NCI-H2171 (cell line): ENCODE data around the gene SOX5.

Source experiments
- DNase-seq: peaks from one replicate; lab custom pipeline; 2025; lab: John Stamatoyannopoulos, UW

Gene SOX5

DNA sequence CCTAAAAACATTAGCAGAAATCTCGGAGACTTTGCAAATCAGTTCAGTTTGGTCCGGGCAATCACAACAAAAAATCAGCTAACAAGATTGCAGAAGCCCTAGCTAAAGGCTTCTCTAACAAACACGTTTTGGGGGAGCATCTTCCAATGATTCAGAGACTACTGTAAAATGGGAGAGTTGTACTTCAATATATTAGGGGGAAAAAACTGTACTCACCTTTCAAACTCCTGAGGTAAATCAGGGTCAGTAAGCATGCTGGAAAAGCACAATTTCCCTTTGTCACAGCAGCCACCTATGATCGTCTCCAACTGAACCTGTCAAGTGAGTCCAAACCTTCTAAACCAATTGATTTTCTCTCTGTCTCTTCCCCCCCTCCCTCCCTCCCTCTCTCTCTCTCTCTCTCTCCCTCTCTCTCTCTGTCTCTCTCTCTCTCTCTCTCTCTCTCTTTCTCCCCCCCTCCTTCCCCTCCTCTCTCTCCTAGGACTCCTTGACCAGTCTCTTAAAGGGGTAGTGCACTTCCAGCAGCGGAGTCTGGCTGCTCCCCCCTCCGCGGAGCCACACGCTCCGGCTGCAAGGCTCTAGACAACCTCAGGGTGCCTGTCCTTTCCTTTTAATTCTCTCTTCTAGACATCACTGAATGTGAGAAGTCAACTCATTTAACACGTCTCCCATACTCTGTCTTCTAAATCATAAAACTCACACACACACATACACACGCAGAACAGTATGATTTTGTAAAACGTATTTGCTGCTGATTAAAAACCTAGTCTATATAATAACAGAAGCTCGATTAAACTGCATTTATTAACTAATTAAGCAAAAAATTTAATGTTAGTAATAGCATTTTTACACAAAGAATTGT is at the start of gene SOX5:
Gene SOX5, minus strand, starts transcription at position 323 of the 862 bp plus-strand sequence. Its CDS starts 69 bp downstream, at position 254.
- DNase-seq = no peak

DNA sequence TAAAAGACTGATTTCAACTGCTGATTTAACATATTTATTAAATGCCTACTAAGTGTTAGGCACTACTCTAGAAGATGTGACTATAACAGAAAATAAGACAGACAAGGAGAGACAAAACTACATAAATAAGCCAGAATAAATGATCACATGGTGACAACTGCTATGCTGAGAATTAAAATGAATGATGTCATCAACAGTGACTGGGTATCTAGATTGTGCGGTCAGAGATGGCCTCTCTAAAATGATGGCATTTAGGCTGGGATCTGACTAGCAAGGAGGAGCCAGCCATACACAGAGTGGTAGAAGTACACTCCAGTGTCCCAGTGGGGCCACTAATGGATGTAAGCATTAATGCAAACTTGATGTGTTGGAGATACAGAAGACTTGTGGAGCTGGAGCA is 37.6 kb upstream of the SOX5 start:
- DNase-seq = no peak

DNA sequence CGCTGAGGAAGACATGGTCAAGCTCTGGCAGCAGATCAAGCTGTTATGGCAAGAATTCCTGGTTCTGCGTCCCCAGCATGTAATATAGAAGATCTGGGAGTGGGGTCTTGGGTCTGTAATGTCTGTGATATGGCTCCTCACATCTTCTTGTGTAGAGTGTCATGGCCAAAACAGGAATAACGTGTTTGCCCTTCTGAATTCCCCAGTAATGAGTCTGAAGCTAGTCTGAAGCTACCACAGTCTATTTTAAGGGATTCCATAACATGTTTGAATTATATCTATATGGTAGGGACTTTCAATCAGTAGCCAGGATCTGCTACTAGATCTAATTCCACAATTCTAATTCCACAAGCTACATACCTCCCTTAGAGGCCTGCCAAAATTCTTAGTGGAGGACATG is 31.4 kb upstream of the SOX5 start:
- no peak for DNase-seq

DNA sequence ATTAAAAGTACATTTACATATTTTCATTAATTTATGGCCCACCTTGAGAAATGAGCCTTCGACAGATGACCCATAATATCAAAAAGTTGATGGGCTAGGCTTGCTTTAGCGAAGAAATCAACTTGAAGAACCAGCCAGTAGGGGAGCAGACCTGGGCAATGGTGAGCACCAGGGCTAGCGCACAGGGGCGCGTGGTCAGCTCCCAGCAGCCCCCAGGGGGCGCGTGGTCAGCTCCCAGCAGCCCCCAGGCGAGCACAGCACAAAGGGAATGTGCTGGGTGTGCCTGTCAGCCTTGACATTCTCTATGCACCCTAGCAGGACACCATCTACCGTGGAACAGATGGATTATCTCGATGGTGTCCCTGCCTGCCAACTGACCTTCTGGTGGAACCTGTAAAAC is 15.3 kb upstream of the SOX5 start:
- no peak for DNase-seq

DNA sequence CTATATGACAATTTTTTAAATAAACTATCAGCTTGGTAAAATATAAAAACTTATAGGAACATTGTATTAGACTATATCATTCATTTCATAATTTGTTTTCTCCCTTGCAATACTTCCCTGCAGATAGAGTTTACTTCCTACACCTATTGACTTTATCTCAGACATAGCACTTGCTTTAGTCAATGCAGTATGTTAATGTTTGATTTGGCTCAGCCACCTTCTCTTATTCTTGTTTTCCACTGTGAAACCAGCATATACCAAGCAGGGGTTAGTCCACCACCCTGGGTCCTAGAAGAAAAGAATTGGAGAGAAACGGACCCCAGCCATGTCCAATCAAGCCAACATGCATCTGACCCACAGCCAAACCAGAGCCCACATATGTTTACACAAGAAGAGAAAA is 10.4 kb upstream of the SOX5 start:
- no peak for DNase-seq

DNA sequence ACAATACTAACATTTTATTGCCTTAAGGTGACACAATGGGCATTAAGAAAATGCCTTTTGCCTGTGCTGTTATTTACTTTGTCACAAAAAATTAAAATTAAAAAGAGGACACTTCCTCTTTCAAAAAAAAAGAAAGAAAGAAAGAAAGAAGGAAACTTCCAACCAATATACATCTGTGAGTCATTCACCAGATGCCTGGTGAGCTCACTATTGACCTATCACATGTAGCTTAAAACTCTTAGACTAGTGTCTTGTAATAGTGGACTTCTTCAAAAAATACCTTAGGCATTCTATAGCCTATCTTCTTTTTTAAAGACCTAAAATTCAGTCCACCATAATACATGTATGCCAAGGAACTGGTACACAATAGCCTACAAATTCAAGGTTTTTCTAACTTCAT is 4.9 kb upstream of the SOX5 start:
- DNase-seq = no peak

DNA sequence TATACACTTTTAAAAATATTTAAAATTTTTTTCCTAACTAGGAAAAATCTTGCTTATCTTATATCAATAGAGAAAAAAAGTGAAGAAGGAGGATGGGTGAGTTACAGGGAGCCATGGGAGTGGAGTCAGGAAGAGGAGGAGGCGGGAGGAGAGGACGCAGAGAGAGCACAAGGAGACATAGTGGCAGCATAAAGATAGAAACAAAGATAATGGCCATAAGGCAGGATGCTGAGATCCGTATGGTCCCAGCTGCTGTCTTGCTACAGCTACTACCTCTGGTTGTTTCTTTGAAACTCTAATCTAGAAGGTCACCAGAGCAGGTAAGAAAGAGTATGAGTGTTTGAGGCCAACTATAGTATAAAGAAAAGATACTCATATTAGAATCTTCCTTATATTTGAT is 2.6 kb upstream of the SOX5 start:
- DNase-seq = no peak

DNA sequence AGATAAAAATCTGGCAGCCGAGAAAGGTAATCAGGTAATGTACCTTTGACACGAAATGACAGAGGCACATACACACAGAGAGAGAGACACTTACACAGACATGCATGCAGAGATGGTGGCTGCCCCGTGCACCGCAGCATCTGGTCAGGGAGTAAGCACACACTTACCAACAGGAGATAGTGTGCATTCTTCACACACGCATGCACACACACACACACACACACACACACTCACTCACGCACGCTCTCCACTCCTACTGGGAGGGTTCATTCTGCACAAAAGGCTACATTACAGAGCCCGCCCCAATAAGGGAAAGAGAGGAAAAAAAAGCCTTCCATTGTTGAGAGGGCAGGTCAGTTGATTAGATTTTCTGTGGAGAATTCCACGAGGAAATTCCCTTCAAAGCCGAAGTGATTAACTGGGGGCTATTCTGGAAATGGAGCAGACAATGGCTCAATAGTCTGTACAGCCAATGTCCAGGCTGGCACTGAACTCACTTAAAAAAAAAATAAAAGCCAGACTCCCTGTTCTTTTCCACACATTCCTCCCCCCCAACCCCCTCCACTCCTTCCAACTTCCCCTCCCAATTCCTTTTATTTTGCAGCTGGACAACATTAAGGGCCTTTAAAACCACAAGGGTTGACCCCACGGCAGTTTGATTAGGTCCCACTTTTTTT is 1.4 kb upstream of the SOX5 start:
- DNase-seq = no peak

DNA sequence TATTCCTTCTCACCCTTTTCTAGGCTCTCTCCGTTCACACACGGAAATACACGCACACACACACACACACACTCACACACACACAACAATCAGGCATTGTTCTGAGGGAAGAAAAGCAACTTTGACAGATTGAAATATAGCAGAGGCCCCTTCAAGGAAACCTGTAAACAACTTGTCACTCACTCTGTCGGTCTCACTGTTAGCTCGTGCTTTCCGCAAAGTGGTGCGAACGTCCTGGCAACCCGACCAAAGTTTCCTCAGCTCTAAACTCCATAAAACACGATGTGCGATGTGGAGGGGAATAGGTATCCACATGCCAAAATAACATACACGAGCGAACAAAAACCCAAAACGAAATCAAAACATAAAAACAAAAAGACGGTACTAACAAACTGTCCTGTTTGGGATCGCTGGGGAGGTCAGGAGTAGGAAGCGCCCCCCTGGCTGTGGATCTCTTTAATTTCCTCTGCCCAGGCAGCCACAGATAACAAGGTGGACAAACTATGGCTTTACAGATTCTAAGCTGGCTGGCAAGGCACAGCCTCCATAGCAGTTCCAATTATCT is 822 bp upstream of the SOX5 start:
- DNase-seq = no peak

DNA sequence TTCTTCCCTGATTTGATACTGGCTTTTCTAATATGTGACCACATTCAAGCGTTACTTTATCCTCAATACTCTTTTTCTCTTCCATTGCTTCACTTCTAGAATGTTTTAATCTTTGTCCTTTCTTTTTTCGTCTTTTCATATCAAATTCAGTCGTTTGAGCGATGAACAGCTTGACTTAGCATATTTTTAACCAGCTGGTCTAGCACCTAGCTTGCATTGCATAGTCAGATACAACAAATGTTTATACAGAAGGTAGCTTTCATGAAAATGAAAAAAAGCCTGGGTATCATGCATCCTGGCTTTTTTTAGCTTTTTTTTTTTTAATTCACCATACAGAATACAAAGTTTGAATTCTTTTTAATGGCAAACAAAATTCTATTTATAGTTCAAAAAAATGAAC is 1.2 kb downstream of the SOX5 start:
- peak; percentile 34 for DNase-seq

DNA sequence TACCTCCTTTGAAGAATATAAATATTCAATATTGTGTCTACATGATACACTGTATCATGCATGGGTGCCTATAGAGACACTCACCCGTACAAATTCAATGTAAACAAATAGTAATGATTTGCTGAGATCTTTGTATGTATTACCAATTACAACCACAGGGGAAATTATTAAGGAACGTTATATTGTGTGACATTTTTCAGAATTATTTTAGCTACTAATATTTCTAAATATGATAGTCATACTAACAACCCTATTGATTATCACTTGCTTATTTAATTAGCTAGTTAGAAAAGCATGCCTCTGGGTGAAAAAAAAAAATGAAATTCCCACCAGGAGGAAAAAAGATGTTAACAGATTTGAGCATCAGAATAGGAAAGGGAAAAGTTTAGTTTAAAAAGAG is 2.1 kb downstream of the SOX5 start:
- DNase-seq = no peak

DNA sequence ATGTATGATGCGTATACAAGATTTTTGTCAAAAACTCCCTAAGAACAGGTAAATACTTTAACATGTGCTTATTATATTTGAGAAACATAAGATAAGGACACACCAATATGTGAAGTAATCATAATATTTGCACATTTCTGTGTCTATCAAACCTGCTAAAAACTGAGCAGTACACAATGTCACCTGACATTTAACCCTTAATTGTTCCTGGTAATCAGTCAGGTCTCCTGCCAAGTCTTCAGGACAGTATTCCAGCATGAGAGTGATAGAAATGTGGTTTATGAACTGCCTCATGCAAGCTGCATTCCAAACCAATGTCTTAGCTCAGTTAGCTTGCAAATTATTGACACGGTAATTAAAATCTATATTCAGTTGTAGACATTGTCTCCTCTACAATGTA is 4.2 kb downstream of the SOX5 start:
- no peak for DNase-seq

DNA sequence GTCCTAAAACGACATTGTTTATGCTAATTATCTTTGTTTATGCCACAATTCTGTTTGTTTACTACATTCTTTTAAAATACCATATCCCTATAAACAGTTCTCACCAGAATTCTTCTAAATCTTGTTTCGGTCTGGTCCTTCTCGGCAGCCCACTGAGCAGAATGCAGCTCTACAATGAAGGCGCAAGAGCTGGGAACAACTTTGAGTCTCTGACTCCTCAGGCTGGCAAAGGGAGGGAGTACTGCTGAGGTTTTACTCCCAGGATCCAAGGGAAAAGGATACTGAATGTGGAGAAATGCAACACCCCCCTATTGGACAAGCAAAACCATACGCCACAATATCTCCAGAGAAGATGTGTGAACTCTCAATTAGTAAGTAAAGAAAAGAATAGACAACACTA is 5.4 kb downstream of the SOX5 start:
- DNase-seq = no peak

DNA sequence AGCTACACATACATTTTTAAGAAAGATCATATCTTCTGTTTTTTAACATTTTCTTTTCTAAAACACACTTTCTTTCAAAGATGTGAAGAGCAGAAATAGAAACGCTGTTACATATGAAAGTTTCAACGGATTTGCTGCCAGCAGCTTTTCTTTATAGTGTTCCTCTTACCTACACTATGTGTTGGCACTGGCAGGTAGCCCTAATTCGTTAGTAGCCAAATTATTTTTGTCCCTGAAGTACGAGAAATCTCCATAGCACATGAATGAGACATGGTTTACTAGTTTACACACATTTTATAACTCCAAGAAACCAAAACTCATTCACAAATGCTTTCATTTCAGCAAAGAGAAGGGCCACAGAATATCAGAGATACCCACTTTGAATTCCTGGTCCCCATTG is 6.6 kb downstream of the SOX5 start:
- no peak for DNase-seq

DNA sequence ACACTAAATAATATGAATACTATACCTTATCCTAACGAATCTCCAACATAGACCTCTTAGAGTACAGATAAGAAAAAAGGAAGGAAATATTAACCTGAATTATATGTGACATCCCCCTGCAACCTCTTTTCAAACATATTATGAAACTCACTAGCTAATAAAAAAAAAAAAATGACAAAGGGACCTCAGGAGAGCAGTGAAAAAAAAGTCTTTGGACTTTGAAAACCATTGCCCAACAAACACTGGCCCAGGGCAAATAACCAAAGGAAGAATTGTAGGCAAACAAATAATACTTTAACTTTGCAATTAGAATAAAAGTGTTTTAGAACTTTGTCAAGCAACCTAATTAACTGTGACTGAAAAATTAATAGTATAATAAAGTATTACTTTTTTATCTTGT is 7.7 kb downstream of the SOX5 start:
- no peak for DNase-seq

DNA sequence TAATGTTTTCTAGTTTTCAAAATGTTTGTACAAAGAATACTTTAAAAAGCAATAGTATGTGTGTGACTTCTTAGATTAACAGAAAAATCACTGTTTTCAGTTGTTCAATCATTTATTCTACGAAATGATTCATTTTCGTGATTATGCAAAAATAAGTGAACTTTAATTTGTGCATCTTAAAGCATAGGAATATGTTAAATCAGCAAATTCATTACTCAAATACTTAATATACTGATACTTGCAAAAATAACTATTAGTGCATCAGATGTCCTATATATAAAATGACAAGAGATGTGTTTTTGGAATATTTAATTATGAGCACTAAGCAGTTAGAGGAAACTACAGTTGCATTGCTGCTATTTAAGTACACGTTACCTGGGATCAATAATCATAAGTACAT is 11.0 kb downstream of the SOX5 start:
- no peak for DNase-seq

DNA sequence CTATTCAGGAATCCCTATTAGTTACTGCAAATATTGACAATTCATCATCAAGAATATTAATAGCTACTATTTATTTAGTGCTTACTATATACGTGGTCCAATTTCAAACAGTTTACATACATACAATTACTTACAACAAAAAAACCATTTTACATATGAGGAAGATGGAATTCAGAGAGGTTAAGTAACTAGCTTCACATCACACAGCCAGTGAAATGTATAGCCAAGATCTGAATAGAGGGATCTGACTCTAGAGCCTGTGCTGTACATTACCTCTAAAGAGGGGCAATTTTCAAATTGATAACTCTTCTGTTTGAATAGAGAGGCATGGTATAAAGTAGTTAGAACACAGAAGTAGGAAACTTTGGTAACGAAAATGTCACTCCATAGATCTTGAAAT is 18.3 kb downstream of the SOX5 start:
- no peak for DNase-seq

DNA sequence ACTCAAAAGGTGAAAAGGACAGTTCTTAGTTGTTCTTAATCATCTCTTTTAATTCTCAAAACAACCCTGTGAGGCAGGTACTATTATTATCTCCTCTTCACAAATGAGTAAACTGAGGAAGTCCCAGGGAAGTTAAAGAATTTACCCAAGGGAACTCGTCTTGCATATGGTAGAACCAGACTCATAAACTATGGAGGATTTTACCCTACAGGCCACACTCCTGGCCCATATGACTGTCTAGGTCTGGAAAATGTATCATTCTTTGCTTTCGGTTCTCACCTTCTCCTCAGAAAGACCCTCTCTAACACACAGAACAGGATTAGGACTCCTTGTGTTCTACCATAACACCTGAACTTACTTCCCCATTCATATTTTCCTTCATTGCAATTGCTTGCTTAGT is 18.9 kb downstream of the SOX5 start:
- DNase-seq = no peak

DNA sequence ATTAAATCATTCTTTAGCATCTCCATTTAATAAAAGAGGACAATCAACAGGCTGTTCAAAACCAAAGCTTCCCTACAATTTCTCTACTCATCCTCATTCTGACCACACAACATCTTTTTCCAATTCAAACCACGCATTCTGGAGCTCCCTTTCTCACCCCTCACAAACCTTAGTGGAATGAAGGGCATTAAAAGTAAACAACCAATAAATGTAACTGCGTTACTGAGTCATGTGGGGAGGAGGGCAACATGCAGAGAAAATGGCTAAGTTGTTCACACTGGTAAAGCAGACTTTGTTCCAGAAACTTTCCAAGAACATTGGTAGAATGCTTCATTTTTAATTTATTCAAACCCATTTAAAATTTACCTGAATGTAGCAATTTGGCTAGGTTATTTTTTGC is 19.6 kb downstream of the SOX5 start:
- no peak for DNase-seq

DNA sequence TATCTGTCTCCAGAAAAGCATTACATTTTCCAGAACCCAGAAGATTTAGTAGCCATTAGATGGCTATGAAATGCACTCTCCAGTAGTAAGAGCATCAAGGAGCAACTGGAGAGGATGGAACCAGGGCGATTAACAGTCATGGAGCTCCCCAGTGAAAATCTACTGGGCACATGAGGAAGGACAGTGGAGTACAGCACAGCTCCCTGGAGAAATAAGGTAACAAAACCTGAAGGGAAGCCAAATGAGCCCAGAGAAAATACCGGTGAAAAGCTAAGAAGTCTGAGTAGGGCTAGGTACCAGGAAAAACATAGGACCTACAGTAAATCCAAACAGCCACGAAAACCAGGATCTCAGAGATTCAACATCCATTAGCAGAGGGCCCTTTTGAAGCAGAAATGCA is 21.6 kb downstream of the SOX5 start:
- DNase-seq = no peak

DNA sequence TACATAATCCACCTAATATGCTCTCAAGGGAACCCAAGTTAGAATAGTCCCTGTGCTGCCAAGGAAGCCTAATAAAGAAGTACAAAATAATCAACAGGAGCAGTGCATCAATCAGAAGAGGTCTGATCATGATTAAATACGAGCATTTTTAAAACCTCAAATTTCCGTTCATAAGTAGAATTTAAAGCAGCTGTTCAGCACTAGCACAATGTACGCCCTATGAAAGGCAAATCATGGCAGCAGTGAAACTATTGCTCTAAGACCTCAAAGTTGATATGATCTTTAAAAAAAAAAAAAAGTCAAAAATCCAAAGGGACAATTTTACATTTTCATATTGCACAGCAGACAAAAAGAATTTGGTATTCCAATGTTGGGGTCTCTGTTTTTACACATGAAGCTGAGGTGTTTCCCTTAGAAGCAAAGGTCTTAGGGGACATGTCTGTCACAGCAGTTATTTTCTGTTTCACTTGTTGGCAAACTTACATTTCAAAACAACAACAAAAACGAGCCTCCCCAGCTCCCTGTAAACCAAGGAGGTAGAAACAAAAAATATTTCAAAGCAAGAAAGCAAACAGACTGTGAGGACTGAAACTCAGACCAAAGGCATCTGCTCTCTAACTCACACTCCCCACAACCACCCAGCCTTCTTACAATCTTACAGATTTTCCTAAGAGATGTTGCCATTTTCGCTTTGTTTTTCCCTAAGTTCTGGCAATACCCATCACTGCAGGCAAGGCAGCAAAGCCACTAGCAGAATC is 28.2 kb downstream of the SOX5 start:
- DNase-seq = no peak

DNA sequence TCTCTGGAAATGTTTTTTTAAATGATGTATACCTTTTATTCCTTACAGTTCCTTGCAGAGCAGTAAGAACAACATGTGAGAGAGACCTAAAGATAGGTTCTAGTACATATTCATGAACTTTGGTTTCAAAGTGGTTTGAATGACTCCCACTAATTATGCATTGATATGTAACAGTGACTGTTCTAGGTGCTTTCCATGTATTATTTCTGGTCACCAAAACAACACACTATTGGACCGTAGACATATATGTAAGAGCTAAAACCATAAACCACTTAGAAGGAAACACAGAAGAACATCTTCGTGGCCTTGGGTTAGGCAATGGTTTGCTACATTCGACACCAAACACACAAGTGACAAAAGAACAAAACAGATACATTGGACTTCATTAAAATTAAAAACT is 37.9 kb downstream of the SOX5 start:
- DNase-seq = no peak

DNA sequence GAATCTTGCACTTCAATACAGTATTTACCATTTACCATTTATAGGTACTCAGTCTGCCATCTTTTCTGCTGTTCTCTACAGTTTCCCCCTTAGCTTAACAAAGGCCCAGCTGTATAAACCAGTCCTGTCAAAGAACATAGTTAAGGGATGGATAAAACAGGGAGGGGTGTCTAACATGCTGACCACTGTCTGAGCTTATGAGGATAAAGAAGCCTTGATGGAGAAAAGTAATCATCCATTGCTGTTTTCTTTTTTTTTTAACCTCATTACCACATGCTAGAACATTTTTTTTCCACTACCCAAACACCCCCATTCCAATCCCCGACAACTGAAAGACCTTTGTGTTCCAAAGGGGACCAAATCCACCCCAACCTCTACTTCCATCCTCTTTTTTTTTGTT is 39.9 kb downstream of the SOX5 start:
- DNase-seq = no peak
